ENCODE data around the gene KLF13. TPM values are rescaled to one million over a fixed set of nuclear protein-coding genes. Genes with fewer than 3 reads are reported as not detected.

Gene KLF13
- total RNA-seq, 2 donors from 2014 or later: 68.9 to 92.3 TPM

DNA sequence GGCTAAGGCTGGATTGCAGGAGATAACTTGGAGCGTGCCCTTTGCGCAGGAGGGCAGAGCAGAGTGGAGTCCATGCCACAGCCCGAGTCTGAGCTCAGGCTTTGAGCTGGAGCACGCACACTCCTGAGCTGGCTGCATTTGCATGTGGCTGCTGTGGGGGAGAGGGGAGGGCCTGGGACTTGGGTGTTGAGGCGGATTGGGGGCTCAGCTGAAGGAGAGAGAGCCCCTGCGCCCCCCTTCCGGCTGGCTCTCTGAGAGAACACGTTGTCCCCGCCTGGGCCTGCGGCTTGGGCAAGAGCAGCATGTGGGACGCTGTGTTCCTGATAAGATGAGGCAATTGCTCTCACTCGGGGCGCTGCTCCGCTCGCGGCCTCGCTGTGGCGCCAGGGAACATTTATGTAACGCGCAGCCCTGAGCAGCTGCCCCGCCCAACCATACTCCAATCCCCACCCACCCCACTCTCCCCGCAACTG is 39.1 kb downstream of the KLF13 start:
- H3K9ac ChIP-seq (ENCODE audit: low read depth in 2 of 2, low read length in 2 of 2): peak overlapping the region; percentile 33 to 73
- intact Hi-C loops (cut with DNase I): loop anchor here (10.0 kb wide), 1 partner anchor 151 kb away; no protein-coding TSS in a partner anchor
- DNase-seq: peak; percentile 90

DNA sequence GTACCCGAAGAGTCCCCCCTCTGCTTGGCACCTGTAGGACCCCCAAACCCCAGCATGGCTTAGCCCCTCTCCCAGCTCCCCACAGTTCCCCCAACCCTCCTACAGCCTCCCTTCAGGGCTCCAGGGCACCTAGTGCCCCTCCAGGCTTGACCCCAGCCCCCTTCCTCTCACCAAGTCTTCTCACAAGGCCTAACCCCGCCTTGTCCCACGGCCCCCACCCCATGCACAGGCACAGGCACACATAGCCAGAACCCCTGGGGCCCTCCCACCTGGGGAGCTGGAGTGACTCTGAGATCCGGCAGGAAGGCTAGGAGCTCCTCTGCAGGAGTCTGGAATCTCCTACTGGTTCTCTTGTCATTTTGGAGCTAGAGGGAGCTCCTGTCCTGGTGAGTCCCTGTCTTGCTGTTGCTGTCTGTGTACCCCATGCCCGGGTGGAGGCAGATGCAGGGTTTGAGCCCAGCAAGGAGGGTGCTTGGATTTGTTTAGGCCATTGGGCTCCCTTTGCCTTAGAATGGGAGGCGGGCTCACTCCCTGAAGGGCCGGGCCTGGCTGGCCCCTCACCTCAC is 39.6 kb downstream of the KLF13 start:
- TF ChIP-seq CTCF (IDR thresholded peaks at IDR 0.05): no peak
- H3K9me3 ChIP-seq: no peaks in the 10 kb centered on the region
- H3K27me3 ChIP-seq: no peaks in the 10 kb centered on the region
- peak overlapping the region; percentile 15 for H3K27ac ChIP-seq
- intact Hi-C loops (cut with DNase I): loop anchor here (10.0 kb wide), 1 partner anchor 151 kb away; no protein-coding TSS in a partner anchor
- DNase-seq: peak; percentile 45
- H3K4me1 ChIP-seq: peaks cover 37% of the 10 kb centered on the region
- H3K9ac ChIP-seq (ENCODE audit: low read depth in 2 of 2, low read length in 2 of 2): peak overlapping the region; percentile 32 to 67
- no peaks in the 10 kb centered on the region for H3K36me3 ChIP-seq
- H3K4me3 ChIP-seq: no peak overlapping the region

More for the DNA sequence above, 39.1 kb downstream of the KLF13 start:
- TF ChIP-seq CTCF (IDR thresholded peaks at IDR 0.05): peak; percentile 33
- Histone ChIP-seq H3K27me3 (no peaks in the 10 kb centered on the region), H3K4me1 (peaks cover 43% of the 10 kb centered on the region), H3K36me3 (no peaks in the 10 kb centered on the region), H3K4me3 (peak overlapping the region; percentile 12), H3K9me3 (no peaks in the 10 kb centered on the region), H3K27ac (peak overlapping the region; percentile 60)

DNA sequence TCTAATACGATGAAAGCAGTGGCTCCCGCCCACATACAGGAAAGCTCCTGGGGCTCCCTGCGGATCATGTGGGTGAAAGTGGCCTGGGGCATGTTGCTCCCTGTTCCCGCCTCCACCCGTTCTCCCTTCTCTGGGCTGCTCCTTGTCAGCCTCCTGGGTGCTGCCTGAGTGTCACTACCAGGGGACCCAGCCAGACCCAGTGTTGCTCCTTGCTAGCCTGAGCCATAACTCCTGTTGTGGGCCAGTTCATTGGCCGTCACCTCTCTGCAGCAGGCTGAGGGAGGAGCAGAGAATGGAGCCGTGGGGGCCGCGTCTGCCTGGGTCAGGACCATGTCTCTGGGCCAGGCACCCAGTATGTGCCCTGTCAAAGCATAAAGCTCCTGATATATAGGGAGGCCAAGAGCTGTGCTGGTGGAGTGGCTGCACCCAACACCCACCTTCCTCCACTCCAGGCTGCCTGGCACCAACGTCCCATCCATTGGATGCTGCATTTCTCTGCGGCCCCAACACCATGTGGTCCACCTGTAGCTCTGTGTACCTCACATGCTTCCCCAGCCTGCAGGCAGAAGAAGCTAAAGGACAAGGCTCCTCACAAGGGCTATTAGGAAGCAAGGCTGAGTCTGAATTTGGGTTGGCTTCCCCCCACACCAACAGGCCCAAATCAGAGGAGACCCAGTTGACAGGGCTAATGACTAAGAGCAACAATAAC is 40.5 kb downstream of the KLF13 start:
- no peak for TF ChIP-seq CTCF (IDR thresholded peaks at IDR 0.05)
- H3K9ac ChIP-seq (ENCODE audit: low read depth in 2 of 2, low read length in 2 of 2): peak overlapping the region; percentile 32 to 67
- no peaks in the 10 kb centered on the region for H3K9me3 ChIP-seq
- H3K36me3 ChIP-seq: no peaks in the 10 kb centered on the region
- H3K27me3 ChIP-seq: no peaks in the 10 kb centered on the region
- peaks cover 28% of the 10 kb centered on the region for H3K4me1 ChIP-seq
- H3K27ac ChIP-seq: peak overlapping the region; percentile 9
- intact Hi-C loops (cut with DNase I): loop anchor here (10.0 kb wide), 1 partner anchor 152 kb away; no protein-coding TSS in a partner anchor
- no peak overlapping the region for H3K4me3 ChIP-seq
- DNase-seq: no peak

- Histone ChIP-seq H3K4me3 (no peak overlapping the region), H3K36me3 (peaks cover 6% of the 10 kb centered on the region), H3K27ac (peak overlapping the region; percentile 9), H3K4me1 (peaks cover 27% of the 10 kb centered on the region), H3K27me3 (no peaks in the 10 kb centered on the region), H3K9ac (ENCODE audit: low read depth in 2 of 2, low read length in 2 of 2) (peak overlapping the region; percentile 1 to 32), H3K9me3 (no peaks in the 10 kb centered on the region)
- no peak for TF ChIP-seq CTCF (IDR thresholded peaks at IDR 0.05)
- intact Hi-C loops (cut with DNase I): loop anchor here (10.0 kb wide), 1 partner anchor 153 kb away; no protein-coding TSS in a partner anchor
- DNase-seq: no peak
These were observed 41.2 kb downstream of the KLF13 start for GRCh38 chr15:31367730-31368344.

GRCh38 chr15:31369727-31370126 is 43.1 kb downstream of the KLF13 start:
- TF ChIP-seq CTCF (IDR thresholded peaks at IDR 0.05): no peak
- Histone ChIP-seq H3K27ac (no peak overlapping the region), H3K36me3 (peaks cover 6% of the 10 kb centered on the region), H3K27me3 (no peaks in the 10 kb centered on the region), H3K9me3 (no peaks in the 10 kb centered on the region), H3K4me1 (peaks cover 27% of the 10 kb centered on the region), H3K9ac (ENCODE audit: low read depth in 2 of 2, low read length in 2 of 2) (no peak overlapping the region), H3K4me3 (no peak overlapping the region)
- intact Hi-C loops (cut with DNase I): loop anchor here (10.0 kb wide), 1 partner anchor 155 kb away; no protein-coding TSS in a partner anchor
- DNase-seq: no peak
